Glutamatergic neuron (in vitro differentiated cells): Measurements from ENCODE around the gene PARVB. TPM values are rescaled to one million over a fixed set of nuclear protein-coding genes. Genes with fewer than 3 reads are reported as not detected.

Source experiments
- DNase-seq: peaks from one replicate; pipeline ENCODE4 v3.0.0; 2022
- H3K27ac Mint-ChIP-seq: one replicate; pipeline ENCODE4 v1.8.0; 2020; ENCODE audit warnings: mild to moderate bottlenecking, mixed read lengths, inconsistent platforms; ENCODE audit not compliant: unreplicated experiment
- H3K27me3 Mint-ChIP-seq: one replicate; pipeline ENCODE4 v1.8.0; 2020; ENCODE audit warnings: mild to moderate bottlenecking, moderate library complexity, mixed read lengths, inconsistent platforms; ENCODE audit not compliant: unreplicated experiment
- H3K36me3 Mint-ChIP-seq: one replicate; pipeline ENCODE4 v1.8.0; 2020; ENCODE audit warnings: mild to moderate bottlenecking, mixed read lengths, inconsistent platforms; ENCODE audit not compliant: unreplicated experiment
- H3K4me1 Mint-ChIP-seq: one replicate; pipeline ENCODE4 v1.8.0; 2020; ENCODE audit warnings: mild to moderate bottlenecking, low read depth, mixed read lengths, inconsistent platforms; ENCODE audit not compliant: unreplicated experiment
- H3K4me3 Mint-ChIP-seq: one replicate; pipeline ENCODE4 v1.8.0; 2020; ENCODE audit warnings: mild to moderate bottlenecking, mixed read lengths, inconsistent platforms; ENCODE audit not compliant: unreplicated experiment
- H3K9me3 Mint-ChIP-seq: one replicate; pipeline ENCODE4 v1.8.0; 2020; ENCODE audit warnings: mild to moderate bottlenecking, moderate library complexity, mixed read lengths, inconsistent platforms; ENCODE audit not compliant: unreplicated experiment
- CTCF ChIP-seq: fragments of 200-600 bp; sonication (generic); IDR thresholded peaks from one replicate; pipeline ENCODE4 v1.5.0; 2021; ENCODE audit not compliant: partially characterized antibody, unreplicated experiment
- total RNA-seq: library from RNA; stranded (reverse); fragmentation: NEBNext Ultra II Directional; extraction: Animal tissue kit (Norgen Biotek cat#: 25700); gene quantifications from one replicate; pipeline ENCODE4 v1.2.1, GENCODE V29; 2021; ENCODE audit not compliant: unreplicated experiment

PARVB gene
- total RNA-seq, 1 donor from 2014 or later: 7.7 TPM

GRCh38 chr22:44030051-44030701, 6.1 kb downstream of the PARVB start:
- peaks cover 2% of the 10 kb centered on the region for H3K9me3 Mint-ChIP-seq
- H3K27me3 Mint-ChIP-seq: no peaks in the 10 kb centered on the region
- H3K4me3 Mint-ChIP-seq: no peak overlapping the region
- H3K4me1 Mint-ChIP-seq: peaks cover 18% of the 10 kb centered on the region
- no peak overlapping the region for H3K27ac Mint-ChIP-seq
- DNase-seq: no peak
- no peaks in the 10 kb centered on the region for H3K36me3 Mint-ChIP-seq
- no peak for TF ChIP-seq CTCF

GRCh38 chr22:44030702-44031082, 6.6 kb downstream of the PARVB start:
- H3K4me3 Mint-ChIP-seq: no peak overlapping the region
- peaks cover 2% of the 10 kb centered on the region for H3K9me3 Mint-ChIP-seq
- H3K27me3 Mint-ChIP-seq: no peaks in the 10 kb centered on the region
- no peak for DNase-seq
- TF ChIP-seq CTCF: no peak
- H3K4me1 Mint-ChIP-seq: peaks cover 18% of the 10 kb centered on the region
- no peaks in the 10 kb centered on the region for H3K36me3 Mint-ChIP-seq
- H3K27ac Mint-ChIP-seq: no peak overlapping the region

- no peaks in the 10 kb centered on the region for H3K27me3 Mint-ChIP-seq
- no peaks in the 10 kb centered on the region for H3K36me3 Mint-ChIP-seq
- no peak for TF ChIP-seq CTCF
- peaks cover 18% of the 10 kb centered on the region for H3K4me1 Mint-ChIP-seq
- peaks cover 2% of the 10 kb centered on the region for H3K9me3 Mint-ChIP-seq
- no peak for DNase-seq
- no peak overlapping the region for H3K4me3 Mint-ChIP-seq
- no peak overlapping the region for H3K27ac Mint-ChIP-seq
These were observed 7.3 kb downstream of the PARVB start for GRCh38 chr22:44031158-44031952.

- Mint-ChIP-seq H3K36me3 (no peaks in the 10 kb centered on the region), H3K27ac (peak overlapping the region; percentile 26), H3K4me1 (peaks cover 16% of the 10 kb centered on the region), H3K27me3 (no peaks in the 10 kb centered on the region), H3K4me3 (no peak overlapping the region), H3K9me3 (peaks cover 2% of the 10 kb centered on the region)
- DNase-seq: no peak
- TF ChIP-seq CTCF: no peak
These were observed 8.1 kb downstream of the PARVB start for GRCh38 chr22:44032126-44032730.

- Mint-ChIP-seq H3K9me3 (no peaks in the 10 kb centered on the region), H3K4me3 (no peak overlapping the region), H3K4me1 (peaks cover 16% of the 10 kb centered on the region), H3K27me3 (no peaks in the 10 kb centered on the region), H3K27ac (no peak overlapping the region), H3K36me3 (no peaks in the 10 kb centered on the region)
- DNase-seq: no peak
- TF ChIP-seq CTCF: no peak
These were observed 9.2 kb downstream of the PARVB start for GRCh38 chr22:44033287-44033686.
